CD4-positive, alpha-beta memory T cell (primary cell): ENCODE data around the gene CDKN1A. TPM values are rescaled to one million over a fixed set of nuclear protein-coding genes. Genes with fewer than 3 reads are reported as not detected.
A peak's percentile ranks its signal among the peaks of the same experiment; 100 is the strongest.

Source experiments
- CTCF ChIA-PET: fragments of 350-600 bp; sonication (Branson Sonifier 250); formaldehyde crosslinking; loops from one replicate; lab custom pipeline; 2021; ENCODE audit warnings: inconsistent platforms; ENCODE audit not compliant: partially characterized antibody; lab: Charles Lee
- POLR2A ChIA-PET: fragments of 350-600 bp; sonication (Branson Sonifier 250); formaldehyde crosslinking; loops from one replicate; lab custom pipeline; 2021; ENCODE audit not compliant: partially characterized antibody; lab: Charles Lee
- DNase-seq, 5 donors: peaks; one replicate each; pipeline versions ENCODE4 v3.0.0 to v3.0.0-alpha.2; 2020 to 2022; ENCODE audit warnings: mixed read lengths in 1 of 5
- H3K27ac ChIP-seq: one replicate; pipeline ENCODE4 v1.7.0; 2013; ENCODE audit warnings: low read depth, low read length
- H3K27me3 ChIP-seq: 2 replicates; pipeline ENCODE4 v1.7.0; 2013; ENCODE audit warnings: mild to moderate bottlenecking, low read length, moderate library complexity; ENCODE audit not compliant: insufficient read depth
- H3K36me3 ChIP-seq: 2 replicates; pipeline ENCODE4 v1.7.0; 2013; ENCODE audit warnings: mild to moderate bottlenecking, low read length, moderate library complexity; ENCODE audit not compliant: insufficient read depth
- H3K4me1 ChIP-seq: 2 replicates; pipeline ENCODE4 v1.7.0; 2013; ENCODE audit warnings: mild to moderate bottlenecking, low read length, moderate library complexity; ENCODE audit not compliant: insufficient read depth
- H3K4me3 ChIP-seq, 2 donors: one replicate each; pipeline ENCODE4 v1.7.0; 2013; ENCODE audit warnings: low read length in 2 of 2, mild to moderate bottlenecking in 1 of 2
- H3K9me3 ChIP-seq, 2 donors: one replicate each; pipeline ENCODE4 v1.7.0; 2013; ENCODE audit warnings: low read length in 2 of 2, control low read depth in 1 of 2; ENCODE audit not compliant: control insufficient read depth in 1 of 2
- H3K27ac Mint-ChIP-seq, 7 donors: one replicate each; pipeline ENCODE4 v1.8.0; 2020 to 2021; ENCODE audit warnings: mixed read lengths in 7 of 7, mild to moderate bottlenecking in 6 of 7, inconsistent platforms in 3 of 7, moderate library complexity in 3 of 7
- H3K27me3 Mint-ChIP-seq, 2 donors: one replicate each; pipeline ENCODE4 v1.8.0; 2020 to 2021; ENCODE audit warnings: mixed read lengths in 2 of 2
- H3K36me3 Mint-ChIP-seq, 2 donors: one replicate each; pipeline ENCODE4 v1.8.0; 2020 to 2021; ENCODE audit warnings: mixed read lengths in 2 of 2, inconsistent platforms in 1 of 2, mild to moderate bottlenecking in 1 of 2
- H3K4me1 Mint-ChIP-seq, 4 donors: one replicate each; pipeline ENCODE4 v1.8.0; 2020 to 2021; ENCODE audit warnings: mixed read lengths in 4 of 4, mild to moderate bottlenecking in 1 of 4
- H3K4me3 Mint-ChIP-seq, 8 donors: one replicate each; pipeline ENCODE4 v1.8.0; 2020 to 2021; ENCODE audit warnings: mixed read lengths in 8 of 8, mild to moderate bottlenecking in 7 of 8, moderate library complexity in 6 of 8, inconsistent platforms in 3 of 8
- H3K9me3 Mint-ChIP-seq, 8 donors: one replicate each; pipeline ENCODE4 v1.8.0; 2020 to 2021; ENCODE audit warnings: mixed read lengths in 8 of 8, mild to moderate bottlenecking in 5 of 8, inconsistent platforms in 3 of 8, moderate library complexity in 1 of 8
- intact Hi-C: fragments of 100-400 bp; cut with micrococcal nuclease; formaldehyde crosslinking; loops from one replicate; pipeline ENCODE4 v1.15.1; 2023
- polyA plus RNA-seq, 2 donors: library from polyadenylated mRNA; unstranded; fragments of 300-500 nt; fragmentation: Illumina TruSeq; gene quantifications; one replicate each; pipeline ENCODE4 v1.2.3, GENCODE V29; 2021
- total RNA-seq, 2 experiments: library from RNA; stranded (reverse); gene quantifications; one replicate each; pipeline ENCODE4 v1.2.3, GENCODE V29; 2021

Gene CDKN1A
- 10 to 100 TPM; 10.5 to 12.9 TPM for total RNA-seq
- polyA plus RNA-seq: 10 to 100 TPM in 1 of 2 donors, 1 to 10 TPM in 1; 3.3 to 20.6 TPM

DNA sequence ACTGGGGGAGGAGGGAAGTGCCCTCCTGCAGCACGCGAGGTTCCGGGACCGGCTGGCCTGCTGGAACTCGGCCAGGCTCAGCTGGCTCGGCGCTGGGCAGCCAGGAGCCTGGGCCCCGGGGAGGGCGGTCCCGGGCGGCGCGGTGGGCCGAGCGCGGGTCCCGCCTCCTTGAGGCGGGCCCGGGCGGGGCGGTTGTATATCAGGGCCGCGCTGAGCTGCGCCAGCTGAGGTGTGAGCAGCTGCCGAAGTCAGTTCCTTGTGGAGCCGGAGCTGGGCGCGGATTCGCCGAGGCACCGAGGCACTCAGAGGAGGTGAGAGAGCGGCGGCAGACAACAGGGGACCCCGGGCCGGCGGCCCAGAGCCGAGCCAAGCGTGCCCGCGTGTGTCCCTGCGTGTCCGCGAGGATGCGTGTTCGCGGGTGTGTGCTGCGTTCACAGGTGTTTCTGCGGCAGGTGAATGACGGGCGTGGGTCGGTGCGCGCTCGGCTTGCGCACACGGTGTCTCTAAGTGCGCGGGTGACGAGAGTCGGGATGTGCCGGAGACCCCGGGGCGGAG, at the start of gene CDKN1A:
Gene CDKN1A, plus strand, starts transcription at position 227 of the 555 bp plus-strand sequence. CDS start 5,388 bp downstream, outside the sequence.
- POLR2A ChIA-PET: interaction anchor here (0.7 to 3.4 kb wide), 14 partner anchors 12 to 555 kb away, joined by 3 to 15 read pairs (median 4); partner anchors contain the start of gene SRSF3
- peaks cover 50% of the 10 kb centered on the region for H3K4me1 ChIP-seq

DNA sequence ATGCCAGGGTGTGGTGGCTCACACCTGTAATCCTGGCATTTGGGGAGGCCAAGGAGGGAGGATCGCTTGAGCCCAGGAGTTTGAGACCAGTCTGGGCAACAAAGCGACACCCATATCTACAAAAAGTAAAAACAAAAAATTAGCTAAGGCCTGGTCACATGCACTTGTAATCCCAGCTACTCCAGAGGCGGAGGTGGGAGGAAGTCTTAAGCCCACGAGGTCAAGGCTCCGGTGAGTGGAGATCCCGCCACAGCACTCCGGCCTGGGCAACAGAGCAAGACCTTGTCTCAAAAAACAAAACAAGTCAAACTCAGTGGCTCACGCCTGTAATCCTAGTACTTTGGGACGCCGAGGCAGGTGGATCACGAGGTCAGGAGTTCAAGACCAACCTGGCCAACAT, 48.7 kb upstream of the CDKN1A start:
- Histone ChIP-seq H3K36me3 (no peaks in the 10 kb centered on the region), H3K27ac (no peak overlapping the region), H3K4me1 (no peaks in the 10 kb centered on the region), H3K4me3 (no peak overlapping the region), H3K27me3 (no peaks in the 10 kb centered on the region), H3K9me3 (no peaks in the 10 kb centered on the region)
- Mint-ChIP-seq H3K36me3 (no peaks in the 10 kb centered on the region), H3K4me1 (no peaks in the 10 kb centered on the region), H3K4me3 (no peak overlapping the region), H3K27ac (no peak overlapping the region), H3K9me3 (no peaks in the 10 kb centered on the region), H3K27me3 (no peaks in the 10 kb centered on the region)
- ChIA-PET POLR2A (no interaction called here), CTCF (interaction anchor here (0.8 kb wide), 1 partner anchor 14 kb away, joined by 3 read pairs; no protein-coding TSS in a partner anchor)
- DNase-seq: no peak
- intact Hi-C loops: no loop called here

More for the DNA sequence above, at the start of gene CDKN1A:
- Histone ChIP-seq H3K36me3 (no peaks in the 10 kb centered on the region), H3K27me3 (no peaks in the 10 kb centered on the region), H3K9me3 (no peaks in the 10 kb centered on the region), H3K27ac (peak within 1 kb of the TSS; percentile 80), H3K4me3 (peak within 1 kb of the TSS; percentile 77 to 90)
- Mint-ChIP-seq H3K9me3 (peaks cover 0 to 5% (median 0%) of the 10 kb centered on the region in 8 donors), H3K36me3 (peaks cover 0 to 20% of the 10 kb centered on the region in 2 donors), H3K27me3 (peaks cover 0 to 6% of the 10 kb centered on the region in 2 donors), H3K4me1 (peaks cover 26 to 63% (median 47%) of the 10 kb centered on the region in 4 donors), H3K4me3 (peak within 1 kb of the TSS; percentile 89 to 98 (median 94)), H3K27ac (peak within 1 kb of the TSS; percentile 90 to 100 (median 95))
- peak; percentile 62 to 84 (median 72) for DNase-seq
- CTCF ChIA-PET: interaction anchor here (0.6 to 3.0 kb wide), 10 partner anchors 10 to 255 kb away, joined by 3 to 18 read pairs (median 4); no protein-coding TSS in a partner anchor
- intact Hi-C loops: no loop called here

DNA sequence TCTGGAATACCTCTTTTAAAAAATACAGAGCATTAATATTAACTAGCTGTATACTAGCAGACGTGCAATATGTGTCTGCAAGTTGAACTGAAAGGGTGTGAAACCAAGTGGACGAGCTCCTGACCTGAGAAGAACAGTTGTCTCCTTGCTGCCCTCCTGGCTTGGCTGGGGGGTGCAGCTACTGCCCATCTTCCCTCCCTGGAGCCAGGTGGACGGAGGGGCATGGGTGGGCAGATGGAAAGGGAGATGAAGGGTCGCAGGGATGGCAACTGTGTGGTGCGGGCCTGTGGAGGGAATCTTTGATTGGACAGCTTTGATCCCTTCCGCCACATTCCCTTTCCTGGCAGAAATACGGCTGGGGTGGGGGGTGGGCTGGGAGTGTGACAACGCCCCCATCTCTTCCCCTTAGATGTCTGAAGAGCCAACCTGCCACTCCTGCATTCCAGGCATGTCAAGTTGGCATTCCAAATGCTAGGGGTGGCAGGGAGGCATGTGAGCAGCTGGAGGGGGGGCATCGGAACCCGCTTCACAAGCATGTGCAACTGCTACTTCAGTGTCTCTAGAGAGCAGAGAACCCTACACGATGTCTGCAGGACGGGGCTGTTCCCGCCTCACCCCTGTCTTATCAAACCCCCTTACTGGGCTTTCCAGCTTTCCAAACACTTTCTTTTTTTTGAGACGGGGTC, 47.0 kb upstream of the CDKN1A start:
- intact Hi-C loops: no loop called here
- CTCF ChIA-PET: interaction anchor here (0.8 to 1.5 kb wide), 4 partner anchors 16 to 129 kb away, joined by 3 to 6 read pairs (median 4); no protein-coding TSS in a partner anchor
- POLR2A ChIA-PET: no interaction called here

DNA sequence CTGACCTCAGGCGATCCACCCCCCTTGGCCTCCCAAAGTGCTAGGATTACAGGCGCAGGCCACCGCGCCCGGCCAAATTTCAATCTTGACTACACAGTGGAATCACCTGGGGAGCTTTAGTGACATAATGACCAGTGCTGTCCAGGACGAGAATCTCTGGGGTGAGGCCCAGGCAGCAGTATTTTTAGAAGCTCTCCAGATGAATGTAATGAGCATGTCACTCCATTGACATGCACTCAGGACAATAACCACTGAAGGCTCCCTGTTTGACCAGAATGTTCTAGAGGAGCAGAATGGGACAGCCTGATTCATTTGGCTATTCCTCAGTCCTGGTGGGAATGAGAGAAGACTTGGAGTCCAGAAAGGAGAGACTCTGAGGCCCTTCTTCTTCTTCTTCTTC, 45.1 kb upstream of the CDKN1A start:
- Histone ChIP-seq H3K9me3 (no peaks in the 10 kb centered on the region), H3K27ac (no peak overlapping the region), H3K4me1 (no peaks in the 10 kb centered on the region), H3K27me3 (no peaks in the 10 kb centered on the region), H3K4me3 (no peak overlapping the region), H3K36me3 (no peaks in the 10 kb centered on the region)
- no peak overlapping the region for H3K4me3 Mint-ChIP-seq
- intact Hi-C loops: no loop called here
- no peaks in the 10 kb centered on the region for H3K36me3 Mint-ChIP-seq
- H3K4me1 Mint-ChIP-seq: no peaks in the 10 kb centered on the region
- DNase-seq: no peak
- POLR2A ChIA-PET: no interaction called here
- H3K9me3 Mint-ChIP-seq: no peaks in the 10 kb centered on the region
- CTCF ChIA-PET: interaction anchor here (0.9 kb wide), 1 partner anchor 18 kb away, joined by 3 read pairs; no protein-coding TSS in a partner anchor
- H3K27ac Mint-ChIP-seq: no peak overlapping the region
- H3K27me3 Mint-ChIP-seq: no peaks in the 10 kb centered on the region

More for the DNA sequence above, 47.0 kb upstream of the CDKN1A start:
- H3K4me1 Mint-ChIP-seq: no peaks in the 10 kb centered on the region
- no peaks in the 10 kb centered on the region for H3K36me3 Mint-ChIP-seq
- H3K4me3 ChIP-seq: no peak overlapping the region
- H3K27me3 Mint-ChIP-seq: no peaks in the 10 kb centered on the region
- no peaks in the 10 kb centered on the region for H3K9me3 ChIP-seq
- no peaks in the 10 kb centered on the region for H3K4me1 ChIP-seq
- H3K9me3 Mint-ChIP-seq: no peaks in the 10 kb centered on the region
- H3K4me3 Mint-ChIP-seq: no peak overlapping the region
- H3K27ac Mint-ChIP-seq: no peak overlapping the region
- DNase-seq: no peak
- no peaks in the 10 kb centered on the region for H3K27me3 ChIP-seq
- H3K36me3 ChIP-seq: no peaks in the 10 kb centered on the region
- no peak overlapping the region for H3K27ac ChIP-seq

DNA sequence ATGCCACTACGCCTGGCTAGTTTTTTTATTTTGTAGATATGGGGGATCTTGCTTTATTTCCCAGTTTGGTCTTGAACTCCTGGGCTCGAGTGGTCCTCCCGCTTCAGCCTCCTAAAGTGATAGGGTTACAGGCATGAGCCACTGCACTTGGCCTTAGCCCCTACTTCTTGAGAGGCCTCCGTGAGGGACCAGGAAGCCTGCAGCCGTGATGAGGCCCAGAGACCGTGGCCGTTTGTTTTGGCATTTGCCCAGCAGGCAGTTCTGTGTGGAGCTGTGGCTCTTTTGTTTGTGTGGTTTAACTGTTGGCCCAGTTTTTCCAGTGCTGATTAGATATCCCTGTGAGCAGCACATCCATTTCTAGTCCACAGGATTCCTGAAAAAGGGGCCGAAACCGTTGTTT, 44.6 kb upstream of the CDKN1A start:
- H3K9me3 ChIP-seq: no peaks in the 10 kb centered on the region
- no peak for DNase-seq
- Mint-ChIP-seq H3K4me3 (no peak overlapping the region), H3K27me3 (no peaks in the 10 kb centered on the region), H3K4me1 (no peaks in the 10 kb centered on the region), H3K36me3 (no peaks in the 10 kb centered on the region), H3K27ac (no peak overlapping the region), H3K9me3 (no peaks in the 10 kb centered on the region)
- H3K27ac ChIP-seq: no peak overlapping the region
- H3K4me3 ChIP-seq: no peak overlapping the region
- H3K36me3 ChIP-seq: no peaks in the 10 kb centered on the region
- intact Hi-C loops: no loop called here
- CTCF ChIA-PET: interaction anchor here (0.9 kb wide), 1 partner anchor 19 kb away, joined by 3 read pairs; no protein-coding TSS in a partner anchor
- H3K4me1 ChIP-seq: no peaks in the 10 kb centered on the region
- H3K27me3 ChIP-seq: no peaks in the 10 kb centered on the region
- POLR2A ChIA-PET: no interaction called here

DNA sequence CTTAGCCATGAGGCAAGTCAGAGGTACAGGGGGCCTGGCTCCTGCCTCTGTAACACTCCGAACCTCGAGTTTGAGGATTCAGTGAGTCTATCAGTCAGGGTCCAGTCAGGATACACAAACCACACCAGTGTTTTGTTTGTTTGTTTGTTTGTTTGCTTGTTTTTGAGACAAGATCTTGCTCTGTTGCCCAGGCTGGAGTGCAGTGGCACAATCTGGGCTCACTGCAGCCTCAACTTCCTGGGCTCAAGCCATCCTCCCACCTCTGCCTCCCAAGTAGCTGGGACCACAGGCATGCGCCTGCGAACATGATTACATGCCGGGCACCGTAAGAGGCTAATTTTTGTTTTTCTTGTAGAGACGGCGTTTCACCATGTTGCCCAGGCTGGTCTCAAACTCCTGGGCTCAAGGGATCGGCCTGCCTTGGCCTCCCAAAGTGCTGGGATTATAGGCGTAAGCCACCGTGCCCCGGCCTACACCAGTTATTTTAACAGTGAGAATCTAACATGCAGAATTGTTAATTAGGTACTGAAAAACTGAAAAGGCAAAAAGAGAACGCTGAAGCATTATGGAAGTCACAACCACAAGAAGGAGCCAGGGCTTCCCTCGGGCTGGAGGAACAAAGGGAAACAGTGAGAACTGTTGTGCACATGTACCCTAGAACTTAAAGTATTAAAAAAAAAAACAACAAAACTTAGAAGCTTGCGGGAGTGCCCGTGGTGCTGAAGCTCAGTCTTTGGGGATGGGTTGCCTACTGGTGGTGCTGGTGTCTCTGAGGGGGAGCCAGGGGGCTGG, 44.0 kb upstream of the CDKN1A start:
- no peaks in the 10 kb centered on the region for H3K9me3 ChIP-seq
- Mint-ChIP-seq H3K9me3 (no peaks in the 10 kb centered on the region), H3K4me1 (no peaks in the 10 kb centered on the region), H3K27ac (no peak overlapping the region), H3K4me3 (no peak overlapping the region), H3K27me3 (no peaks in the 10 kb centered on the region), H3K36me3 (no peaks in the 10 kb centered on the region)
- no peaks in the 10 kb centered on the region for H3K4me1 ChIP-seq
- intact Hi-C loops: no loop called here
- POLR2A ChIA-PET: no interaction called here
- no peaks in the 10 kb centered on the region for H3K27me3 ChIP-seq
- no peak overlapping the region for H3K27ac ChIP-seq
- no peaks in the 10 kb centered on the region for H3K36me3 ChIP-seq
- CTCF ChIA-PET: no interaction called here
- DNase-seq: no peak
- no peak overlapping the region for H3K4me3 ChIP-seq

DNA sequence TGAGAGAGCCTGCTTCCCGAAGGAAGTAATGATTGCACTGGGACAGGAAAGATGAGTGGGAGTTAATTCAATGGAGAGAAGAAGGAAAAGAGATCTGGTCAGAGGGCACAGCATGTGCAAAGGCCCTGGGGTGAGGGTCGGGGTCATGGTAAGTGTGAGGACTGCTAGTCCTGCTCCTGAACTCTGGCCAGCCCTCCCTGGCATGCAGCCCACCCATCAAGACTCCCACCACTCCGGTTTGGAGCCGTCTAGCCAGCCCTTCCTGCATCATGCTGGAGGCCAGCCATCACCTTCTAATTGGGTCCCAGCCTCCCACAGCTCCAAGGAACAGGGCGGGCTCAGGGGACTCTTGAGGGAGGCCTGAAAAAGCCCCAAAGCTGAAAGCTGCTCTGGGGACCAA, 42.2 kb upstream of the CDKN1A start:
- Mint-ChIP-seq H3K36me3 (no peaks in the 10 kb centered on the region), H3K9me3 (no peaks in the 10 kb centered on the region), H3K27ac (no peak overlapping the region), H3K4me1 (no peaks in the 10 kb centered on the region), H3K27me3 (no peaks in the 10 kb centered on the region), H3K4me3 (no peak overlapping the region)
- Histone ChIP-seq H3K27me3 (no peaks in the 10 kb centered on the region), H3K27ac (no peak overlapping the region), H3K9me3 (no peaks in the 10 kb centered on the region), H3K36me3 (no peaks in the 10 kb centered on the region), H3K4me3 (no peak overlapping the region), H3K4me1 (no peaks in the 10 kb centered on the region)
- POLR2A ChIA-PET: no interaction called here
- DNase-seq: no peak
- intact Hi-C loops: no loop called here
- CTCF ChIA-PET: interaction anchor here (1.6 kb wide), 1 partner anchor 123 kb away, joined by 6 read pairs; no protein-coding TSS in a partner anchor
